ENCODE measurements around the gene PNLIPRP2.

Gene PNLIPRP2

DNA sequence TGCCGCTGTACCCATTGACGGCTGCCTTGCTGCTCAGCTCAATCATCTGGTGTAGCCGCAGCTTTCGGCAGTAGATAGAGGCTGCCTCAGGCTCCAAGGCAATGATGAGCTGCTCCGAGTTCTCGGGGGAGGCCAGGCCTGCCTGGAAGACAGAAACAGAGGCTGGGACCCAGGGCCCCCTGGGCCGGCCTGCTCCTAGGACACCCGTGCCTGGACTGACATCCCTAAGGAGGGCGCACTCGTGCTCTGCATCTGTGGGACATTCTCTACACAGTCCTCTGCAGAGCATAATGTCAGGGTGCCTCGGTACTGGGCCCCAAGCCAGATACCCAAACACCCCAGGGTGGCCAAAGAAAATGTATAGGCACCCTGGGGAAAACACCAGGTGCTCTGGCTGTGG is 63.1 kb downstream of the PNLIPRP2 start:
- no peak for DNase-seq (ENCODE audit: low spot score)

DNA sequence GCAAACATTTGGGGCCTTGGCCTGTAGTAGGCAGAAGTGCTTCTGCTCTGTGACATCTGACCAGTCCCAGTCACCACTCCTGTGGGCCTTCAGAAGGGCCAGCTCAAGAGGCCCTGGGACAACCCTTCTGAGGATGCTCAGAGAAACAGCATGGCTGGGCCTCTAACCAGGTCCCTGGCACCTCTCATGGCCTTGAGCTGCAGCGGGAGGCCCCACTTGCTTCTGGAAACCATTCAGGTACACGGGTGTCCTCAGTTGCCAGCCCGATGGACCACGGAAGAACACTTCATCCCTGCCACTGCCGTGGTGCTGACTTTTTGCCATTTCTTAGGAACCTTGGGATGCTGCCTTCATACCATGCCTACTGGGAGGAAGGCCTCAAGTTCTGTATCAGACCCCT is 64.0 kb downstream of the PNLIPRP2 start:
- DNase-seq (ENCODE audit: low spot score), result no peak

DNA sequence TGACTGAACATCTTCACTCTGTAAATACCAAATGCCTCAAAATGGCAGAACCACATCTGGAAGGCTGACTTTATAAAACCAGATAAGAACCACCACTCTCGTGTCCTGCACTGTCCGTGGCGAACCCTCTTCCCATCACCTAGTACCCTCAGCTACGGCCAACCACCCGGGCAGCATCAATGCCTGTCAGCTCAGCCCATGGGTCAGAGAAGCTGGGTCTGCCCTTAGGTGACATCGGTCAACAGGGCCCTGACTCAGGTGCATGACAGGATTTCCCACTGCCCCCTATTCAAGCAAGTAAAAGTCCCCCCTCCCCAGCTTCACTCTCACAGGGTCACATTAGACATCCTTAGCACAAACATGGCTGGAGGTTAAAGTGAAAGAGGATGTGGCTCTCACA is 65.1 kb downstream of the PNLIPRP2 start:
- DNase-seq (ENCODE audit: low spot score), result no peak

DNA sequence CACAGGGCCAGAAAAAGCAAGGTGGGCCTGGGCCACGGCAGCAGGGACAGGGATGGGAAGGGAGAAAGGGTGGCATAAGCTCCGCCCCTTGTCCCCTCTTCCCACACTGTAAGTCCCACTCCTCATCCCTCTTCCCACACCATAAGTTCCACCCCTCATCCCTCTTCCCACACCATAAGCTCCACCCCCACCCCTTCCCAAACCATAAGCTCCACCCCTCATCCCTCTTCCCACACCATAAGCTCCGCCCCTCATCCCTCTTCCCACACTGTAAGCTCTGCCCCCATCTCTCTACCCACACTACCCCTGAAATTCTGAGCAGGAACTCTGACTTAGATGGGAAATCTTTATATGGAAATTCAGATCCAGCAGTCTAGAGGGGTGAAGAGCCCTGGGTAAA is 65.9 kb downstream of the PNLIPRP2 start:
- no peak for DNase-seq (ENCODE audit: low spot score)

DNA sequence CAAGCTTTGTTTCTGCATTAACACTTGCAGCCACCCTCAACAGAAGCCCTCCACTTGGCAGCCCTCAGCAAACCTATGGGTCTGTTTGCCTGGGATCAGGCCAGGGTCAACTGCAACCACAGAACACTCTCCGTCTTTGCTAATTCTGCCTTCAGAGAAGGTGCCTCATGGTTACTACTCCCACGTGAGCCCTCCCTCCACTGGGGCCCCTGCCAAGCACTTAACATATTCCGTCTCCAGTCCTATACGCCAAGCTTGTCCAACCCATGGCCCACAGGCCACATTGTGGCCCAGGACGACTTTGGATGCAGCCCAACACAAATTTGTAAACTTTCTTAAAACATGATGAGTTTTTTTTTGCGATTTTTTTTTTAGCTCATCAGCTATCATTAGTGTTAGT is 66.9 kb downstream of the PNLIPRP2 start:
- DNase-seq (ENCODE audit: low spot score), result no peak

DNA sequence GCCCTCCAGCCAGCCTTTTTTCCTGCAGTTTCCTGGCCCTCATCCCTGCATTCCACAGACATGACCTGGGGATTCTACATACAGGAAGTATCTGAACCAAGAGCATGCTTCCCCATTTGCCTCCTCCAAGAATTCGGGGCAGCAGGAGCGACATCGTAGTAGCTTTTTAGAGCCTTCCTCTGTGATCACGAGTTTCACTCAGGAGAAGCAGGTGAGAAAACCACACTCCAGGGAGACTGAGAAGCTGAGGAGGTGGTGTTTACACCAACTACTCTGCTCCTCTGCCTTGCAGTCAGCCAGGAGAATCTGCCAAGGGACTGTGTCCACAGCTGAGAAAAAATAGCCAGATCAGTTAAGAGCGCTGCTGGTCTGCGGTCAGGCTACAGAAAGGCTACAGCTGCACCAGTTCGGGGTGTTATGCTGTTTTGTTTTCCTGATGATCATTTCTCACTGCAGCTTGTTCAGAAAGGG is 67.5 kb downstream of the PNLIPRP2 start:
- no peak for DNase-seq (ENCODE audit: low spot score)

DNA sequence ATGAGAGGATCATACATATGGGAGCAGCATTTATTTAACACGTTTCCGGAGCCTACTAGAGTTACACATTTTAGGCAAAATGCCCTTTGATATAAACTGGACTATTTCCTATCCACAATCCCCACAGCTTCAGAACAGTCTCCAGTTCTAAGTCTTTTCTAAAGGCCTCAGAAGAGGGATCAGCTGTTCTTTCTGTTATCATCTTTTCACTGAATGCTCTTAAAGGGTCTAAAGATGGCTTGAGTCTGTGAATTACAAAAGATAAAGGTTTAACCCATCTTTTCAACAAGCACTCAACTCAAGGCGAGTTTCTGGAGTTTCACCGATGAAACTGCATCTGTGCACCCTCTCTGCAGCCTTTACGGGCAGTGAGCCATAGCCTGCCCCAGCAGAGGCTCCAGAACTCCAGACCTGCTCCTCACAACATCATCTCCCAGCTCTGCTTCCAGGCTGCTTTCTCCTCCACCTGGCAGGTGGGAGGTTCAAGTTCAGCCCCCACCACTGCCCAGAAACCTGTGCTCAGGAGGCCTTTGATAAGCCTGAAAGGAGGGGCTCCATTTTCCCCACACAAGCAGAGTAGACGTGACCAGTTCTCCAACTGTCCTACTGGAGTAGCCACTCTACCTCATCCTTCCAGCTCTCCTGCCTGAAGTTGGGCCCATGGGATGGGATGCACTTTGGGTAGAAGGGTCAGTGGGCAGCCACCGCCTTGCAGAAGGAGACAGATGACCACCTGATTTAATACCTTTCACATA is 68.2 kb downstream of the PNLIPRP2 start:
- no peak for DNase-seq (ENCODE audit: low spot score)

DNA sequence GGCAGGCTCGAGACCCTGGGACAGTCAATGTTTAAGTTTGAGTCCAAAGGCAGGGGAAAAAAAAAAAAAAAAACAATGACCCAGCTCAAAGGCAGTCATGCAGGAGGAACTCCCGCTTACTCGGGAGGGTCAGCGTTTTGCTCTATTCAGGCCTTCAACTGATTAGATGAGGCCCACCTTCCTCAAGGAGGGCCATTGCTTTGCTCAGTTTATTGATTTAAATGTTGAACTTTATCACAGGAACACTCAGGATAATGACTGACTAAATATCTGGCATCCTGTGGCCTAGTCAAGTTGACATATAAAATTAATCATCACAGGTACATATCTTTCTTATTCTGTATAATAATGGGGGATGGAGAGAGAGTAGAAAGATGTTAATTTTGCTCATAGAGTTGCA is 69.0 kb downstream of the PNLIPRP2 start:
- DNase-seq (ENCODE audit: low spot score), result no peak

DNA sequence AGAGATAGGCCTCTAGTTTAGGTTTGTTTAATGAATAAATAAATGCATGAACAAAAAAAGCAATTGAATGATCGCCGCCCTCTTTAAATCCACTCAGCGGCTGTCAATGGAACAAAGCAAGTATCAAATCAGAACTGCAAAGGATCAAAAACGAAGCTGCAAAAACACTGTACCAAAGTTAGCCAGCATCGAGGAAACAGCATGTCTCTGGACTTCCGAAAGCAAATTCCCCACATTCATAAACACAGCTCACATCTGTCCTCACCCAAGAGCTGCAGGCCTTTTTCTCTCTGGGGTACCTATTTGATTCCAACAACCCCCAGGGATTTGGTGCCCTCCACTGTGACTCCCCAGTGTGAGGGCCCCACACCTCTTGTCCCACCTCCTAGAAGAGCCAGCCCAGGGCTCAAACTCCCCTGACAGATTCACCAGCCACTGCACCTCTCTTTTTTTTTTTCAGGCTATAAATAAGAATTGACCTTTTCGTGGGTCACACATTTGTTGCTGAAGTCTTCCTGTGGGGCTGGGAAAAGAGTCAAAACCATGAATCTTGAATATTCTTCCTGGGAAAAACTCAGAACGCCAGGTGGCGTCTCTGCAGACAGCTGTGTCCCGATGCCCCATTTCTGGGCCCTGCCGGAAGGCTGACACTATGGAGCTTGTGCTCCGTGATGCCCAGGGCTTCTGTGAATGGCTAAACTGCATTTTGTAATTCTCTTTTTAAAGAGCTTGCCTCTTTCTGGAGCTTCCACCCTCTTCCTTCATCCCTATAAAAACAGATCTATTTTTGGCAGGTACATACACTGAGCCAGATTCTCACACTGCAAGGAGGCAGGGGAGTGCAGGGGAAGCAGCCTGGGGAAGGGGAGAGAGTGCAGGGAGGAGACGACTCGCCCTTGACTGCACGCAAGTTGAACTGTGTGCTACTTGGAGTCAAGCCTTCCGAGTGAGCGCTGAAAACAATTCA is 69.9 kb downstream of the PNLIPRP2 start:
- DNase-seq (ENCODE audit: low spot score), result no peak

DNA sequence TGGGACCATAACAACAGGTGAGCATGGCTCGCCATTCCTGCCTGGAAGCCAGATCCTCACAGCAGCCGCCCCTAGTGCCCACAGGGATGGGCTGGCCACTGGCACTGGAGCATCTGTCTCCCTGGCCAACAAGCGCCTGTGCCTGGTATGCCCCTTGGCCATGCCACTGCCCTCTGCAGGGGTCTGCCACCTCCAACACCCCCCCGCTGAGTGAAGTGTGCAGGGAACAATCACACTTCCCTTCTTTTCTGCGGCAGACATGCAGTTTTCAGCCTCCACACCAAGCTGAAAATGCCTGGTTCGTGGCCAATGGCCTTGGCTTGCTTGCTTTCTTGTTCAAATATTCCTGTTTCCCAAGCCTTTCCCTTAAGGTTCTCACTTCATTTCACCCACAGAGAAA is 70.9 kb downstream of the PNLIPRP2 start:
- no peak for DNase-seq (ENCODE audit: low spot score)

DNA sequence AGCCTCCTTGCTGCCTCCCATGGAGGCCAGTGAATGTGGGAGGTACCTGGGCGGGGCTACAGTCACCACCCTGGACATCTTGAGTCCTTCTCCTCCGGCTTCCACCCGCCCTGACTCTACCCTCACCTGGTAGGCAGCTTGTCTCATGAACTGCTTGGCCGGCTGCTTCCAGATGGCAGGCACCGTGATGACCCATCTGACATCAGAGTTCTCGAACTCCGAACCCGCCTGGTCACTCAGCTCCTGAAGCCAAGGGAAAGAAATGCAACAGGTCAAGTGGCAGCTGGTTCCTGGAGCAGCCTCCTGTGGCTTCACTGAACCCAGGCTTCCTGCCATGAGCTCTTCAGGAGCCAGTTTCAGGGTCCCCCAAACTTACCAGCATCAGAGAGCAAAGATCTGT is 71.5 kb downstream of the PNLIPRP2 start:
- no peak for DNase-seq (ENCODE audit: low spot score)

DNA sequence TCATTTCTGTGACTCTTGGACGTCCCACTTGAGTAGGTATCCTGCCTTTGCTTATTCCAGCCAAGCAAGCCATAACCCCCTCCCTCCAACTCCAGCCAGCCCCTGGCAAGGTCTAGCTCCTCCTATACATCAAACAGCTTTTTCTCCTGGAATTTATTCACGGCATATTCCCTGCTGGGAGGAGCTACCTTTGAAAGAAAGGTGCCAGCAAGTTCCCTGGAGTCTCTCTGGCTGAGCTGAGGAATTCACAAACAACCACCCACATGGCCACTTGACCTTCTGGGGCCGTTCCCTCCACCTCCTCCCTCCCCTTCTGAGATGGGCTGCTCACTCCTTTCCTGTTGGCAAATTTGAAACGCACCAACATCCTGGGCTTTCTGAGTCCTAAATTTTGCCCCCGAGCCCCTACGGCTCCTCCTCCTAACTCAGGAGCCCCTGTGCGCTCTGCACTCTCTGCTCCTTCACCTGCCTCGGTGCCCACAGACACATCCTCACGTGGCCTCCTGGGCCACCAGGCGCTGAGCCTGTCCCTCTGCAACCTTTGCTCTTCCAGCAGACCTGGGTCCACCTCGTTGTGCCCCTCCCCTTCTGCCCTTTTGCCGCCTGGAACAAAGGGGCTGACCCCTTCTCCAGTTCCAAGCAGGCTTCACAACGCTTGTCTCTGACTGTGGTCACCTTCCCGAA is 73.6 kb downstream of the PNLIPRP2 start:
- DNase-seq (ENCODE audit: low spot score), result no peak
